Thoracic aorta (tissue), 2 donors: ENCODE results near the gene HDAC9. TPM values are rescaled to one million over a fixed set of nuclear protein-coding genes. Genes with fewer than 3 reads are reported as not detected.

Experiments
- ATAC-seq: fragments of 150-250 bp; one replicate; pipeline ENCODE4 v1.8.0; 2017; ENCODE audit warnings: low read depth; ENCODE audit not compliant: insufficient number of reproducible peaks, low FRiP score
- DNase-seq: peaks from one replicate; pipeline ENCODE4 v3.0.0-alpha.2; 2020; ENCODE audit warnings: low spot score
- H3K27ac ChIP-seq, 2 donors: fragments of 200-600 bp; sonication (generic); 1 replicate in 1 of 2; 2 replicates in 1 of 2; pipeline ENCODE4 v1.5.1; 2016; ENCODE audit warnings: mild to moderate bottlenecking in 2 of 2, moderate library complexity in 2 of 2
- H3K27me3 ChIP-seq: fragments of 200-600 bp; sonication (generic); replicated peaks from 2 replicates; pipeline ENCODE4 v1.6.0; 2016; ENCODE audit warnings: mild to moderate bottlenecking; ENCODE audit not compliant: insufficient read depth
- H3K36me3 ChIP-seq: fragments of 200-600 bp; sonication (generic); one replicate; pipeline ENCODE4 v1.5.1; 2016
- H3K4me1 ChIP-seq, 2 donors: fragments of 200-600 bp; sonication (generic); 1 replicate in 1 of 2; 2 replicates in 1 of 2; pipeline versions ENCODE4 v1.5.1 to v1.6.0; 2016; ENCODE audit warnings: low read depth in 2 of 2, mild to moderate bottlenecking in 1 of 2; ENCODE audit not compliant: control insufficient read depth in 1 of 2
- H3K4me3 ChIP-seq: fragments of 200-600 bp; sonication (generic); 2 replicates; pipeline ENCODE4 v1.5.1; 2016; ENCODE audit warnings: mild to moderate bottlenecking
- H3K9me3 ChIP-seq: fragments of 200-600 bp; sonication (generic); 2 replicates; pipeline ENCODE4 v1.5.1; 2016
- total RNA-seq, 2 donors: library from RNA; depleted of rRNA; stranded (reverse); fragments of >200 nt; gene quantifications; one replicate each; pipeline versions ENCODE4 v1.1.0 to v1.2.3, GENCODE V29; 2016
- TF ChIP-seq, protein P1 (sequence below): fragments of 200-600 bp; sonication (generic); IDR thresholded peaks from one replicate; pipeline ENCODE4 v1.5.1; 2019; ENCODE audit warnings: antibody characterized with exemption

HDAC9 gene
- total RNA-seq, 2 donors from 2014 or later: 64.1 to 81.6 TPM

DNA sequence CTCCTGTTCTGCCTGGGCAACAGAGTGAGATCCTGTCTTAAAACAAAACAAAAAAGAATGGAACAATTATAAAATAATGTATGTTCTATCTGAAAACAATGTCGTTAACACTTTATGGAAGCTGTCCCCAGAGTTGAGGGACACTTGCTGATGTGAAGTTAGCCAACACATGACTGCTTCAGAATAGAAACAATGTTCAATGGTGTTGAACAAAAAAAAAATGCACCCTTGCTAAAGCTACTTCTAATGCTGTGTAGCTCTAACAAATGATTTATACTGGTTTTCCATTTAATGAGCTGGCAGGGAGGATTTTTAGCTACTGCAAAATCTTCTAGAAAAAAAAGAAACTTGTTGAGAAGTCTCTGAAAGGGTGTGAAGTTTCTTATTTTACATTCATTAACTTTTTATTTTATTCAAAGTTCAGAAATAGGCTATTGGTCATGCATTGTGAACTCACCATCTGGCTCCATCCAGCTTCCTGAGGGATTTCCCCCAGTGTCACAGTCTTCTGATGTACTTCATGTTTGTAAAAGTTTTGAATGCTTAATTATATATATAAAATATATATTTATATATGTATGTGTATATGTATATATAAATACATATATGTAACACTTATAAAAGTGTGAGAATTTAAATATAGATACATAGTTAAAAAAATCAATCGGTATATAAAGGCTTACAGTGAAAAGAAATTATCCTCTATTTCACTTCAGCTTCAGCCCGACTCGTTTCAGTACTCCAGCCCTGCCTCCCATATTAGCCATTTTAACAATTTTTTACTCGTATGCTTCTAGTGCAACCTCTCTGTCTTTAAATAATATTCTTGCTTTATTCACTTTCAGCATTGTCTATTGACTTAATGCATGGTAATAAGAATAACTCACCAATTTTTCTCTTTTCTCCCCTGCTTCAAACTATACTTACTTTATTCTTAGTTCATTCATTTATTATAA lies 35.0 kb downstream of the HDAC9 start:
- Histone ChIP-seq H3K27ac (peak overlapping the region in 1 of 2 donors; percentile 62), H3K36me3 (no peaks in the 10 kb centered on the region), H3K4me3 (no peak overlapping the region), H3K4me1 (peaks cover 37 to 50% of the 10 kb centered on the region in 2 donors), H3K9me3 (no peaks in the 10 kb centered on the region), H3K27me3 (no peaks in the 10 kb centered on the region)
- no peak for DNase-seq
- TF ChIP-seq, protein P1, sequence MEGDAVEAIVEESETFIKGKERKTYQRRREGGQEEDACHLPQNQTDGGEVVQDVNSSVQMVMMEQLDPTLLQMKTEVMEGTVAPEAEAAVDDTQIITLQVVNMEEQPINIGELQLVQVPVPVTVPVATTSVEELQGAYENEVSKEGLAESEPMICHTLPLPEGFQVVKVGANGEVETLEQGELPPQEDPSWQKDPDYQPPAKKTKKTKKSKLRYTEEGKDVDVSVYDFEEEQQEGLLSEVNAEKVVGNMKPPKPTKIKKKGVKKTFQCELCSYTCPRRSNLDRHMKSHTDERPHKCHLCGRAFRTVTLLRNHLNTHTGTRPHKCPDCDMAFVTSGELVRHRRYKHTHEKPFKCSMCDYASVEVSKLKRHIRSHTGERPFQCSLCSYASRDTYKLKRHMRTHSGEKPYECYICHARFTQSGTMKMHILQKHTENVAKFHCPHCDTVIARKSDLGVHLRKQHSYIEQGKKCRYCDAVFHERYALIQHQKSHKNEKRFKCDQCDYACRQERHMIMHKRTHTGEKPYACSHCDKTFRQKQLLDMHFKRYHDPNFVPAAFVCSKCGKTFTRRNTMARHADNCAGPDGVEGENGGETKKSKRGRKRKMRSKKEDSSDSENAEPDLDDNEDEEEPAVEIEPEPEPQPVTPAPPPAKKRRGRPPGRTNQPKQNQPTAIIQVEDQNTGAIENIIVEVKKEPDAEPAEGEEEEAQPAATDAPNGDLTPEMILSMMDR: no peak
- no peak for ATAC-seq

DNA sequence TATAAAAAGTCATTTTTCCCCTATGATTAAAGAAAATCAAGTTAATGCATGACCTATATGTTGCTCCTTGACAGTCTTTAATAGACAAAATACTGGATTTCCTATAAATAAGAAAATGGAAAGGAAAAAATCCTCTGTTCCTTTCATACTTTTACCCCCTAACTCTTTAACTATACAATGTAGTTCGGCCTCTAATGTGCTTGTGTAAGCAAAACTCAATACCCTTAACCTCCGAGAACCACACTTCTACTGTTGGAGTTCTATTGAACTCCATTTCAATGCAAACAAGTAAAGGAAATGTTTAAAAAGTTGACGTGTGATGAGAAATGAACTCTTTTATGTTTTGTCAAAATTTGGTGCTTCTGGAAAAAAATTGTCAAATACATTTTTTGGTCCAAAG lies 36.0 kb downstream of the HDAC9 start:
- no peak for DNase-seq
- H3K4me3 ChIP-seq: no peak overlapping the region
- no peaks in the 10 kb centered on the region for H3K36me3 ChIP-seq
- peaks cover 32 to 40% of the 10 kb centered on the region in 2 donors for H3K4me1 ChIP-seq
- TF ChIP-seq, protein P1: no peak
- no peak overlapping the region for H3K27ac ChIP-seq
- no peaks in the 10 kb centered on the region for H3K9me3 ChIP-seq
- no peak for ATAC-seq
- no peaks in the 10 kb centered on the region for H3K27me3 ChIP-seq

DNA sequence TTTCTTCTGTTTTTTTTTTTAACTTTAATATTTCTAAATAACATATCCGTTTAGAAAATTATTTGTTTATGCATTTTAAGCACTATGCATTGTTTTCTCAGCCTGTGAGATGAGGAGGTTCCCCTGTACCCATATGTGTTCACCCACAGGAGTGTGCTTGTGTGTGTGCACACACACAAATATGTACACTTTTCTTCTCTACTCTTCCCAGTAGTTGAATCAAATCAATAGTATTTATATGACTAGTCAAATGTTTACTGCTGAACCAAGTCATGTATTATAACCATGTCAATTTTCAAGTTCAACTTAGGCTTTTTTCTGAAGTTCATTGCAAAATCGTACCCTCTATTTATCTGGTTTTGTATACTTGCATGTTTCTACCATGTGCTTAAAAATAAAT lies 37.3 kb downstream of the HDAC9 start:
- no peak for ATAC-seq
- Histone ChIP-seq H3K9me3 (no peaks in the 10 kb centered on the region), H3K4me3 (no peak overlapping the region), H3K27me3 (no peaks in the 10 kb centered on the region), H3K36me3 (no peaks in the 10 kb centered on the region), H3K4me1 (peaks cover 29 to 33% of the 10 kb centered on the region in 2 donors), H3K27ac (no peak overlapping the region)
- TF ChIP-seq, protein P1: no peak
- DNase-seq: no peak

DNA sequence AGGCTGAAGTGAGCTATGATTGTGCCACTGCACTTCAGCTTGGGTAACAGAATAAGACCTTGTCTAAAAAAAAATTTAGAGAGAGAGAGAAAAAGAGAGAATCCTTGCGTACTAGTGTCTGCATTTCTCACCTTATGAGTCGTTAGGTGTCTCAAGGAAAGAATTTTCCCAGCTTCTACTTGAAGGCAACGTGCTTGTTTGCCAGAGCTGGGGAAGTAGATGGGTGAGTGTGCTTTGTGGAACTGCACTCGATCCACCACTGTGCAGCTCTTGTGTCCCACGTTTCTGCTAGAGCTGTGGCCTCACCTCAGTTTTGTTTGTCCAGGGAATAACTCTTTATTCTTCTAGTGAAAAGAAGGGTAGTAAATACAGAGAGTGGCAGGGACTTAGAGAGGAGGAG lies 38.9 kb downstream of the HDAC9 start:
- Histone ChIP-seq H3K9me3 (no peaks in the 10 kb centered on the region), H3K27ac (no peak overlapping the region), H3K4me3 (no peak overlapping the region), H3K27me3 (no peaks in the 10 kb centered on the region), H3K4me1 (peaks cover 14 to 23% of the 10 kb centered on the region in 2 donors), H3K36me3 (no peaks in the 10 kb centered on the region)
- TF ChIP-seq, protein P1: no peak
- DNase-seq: no peak
- ATAC-seq: no peak

DNA sequence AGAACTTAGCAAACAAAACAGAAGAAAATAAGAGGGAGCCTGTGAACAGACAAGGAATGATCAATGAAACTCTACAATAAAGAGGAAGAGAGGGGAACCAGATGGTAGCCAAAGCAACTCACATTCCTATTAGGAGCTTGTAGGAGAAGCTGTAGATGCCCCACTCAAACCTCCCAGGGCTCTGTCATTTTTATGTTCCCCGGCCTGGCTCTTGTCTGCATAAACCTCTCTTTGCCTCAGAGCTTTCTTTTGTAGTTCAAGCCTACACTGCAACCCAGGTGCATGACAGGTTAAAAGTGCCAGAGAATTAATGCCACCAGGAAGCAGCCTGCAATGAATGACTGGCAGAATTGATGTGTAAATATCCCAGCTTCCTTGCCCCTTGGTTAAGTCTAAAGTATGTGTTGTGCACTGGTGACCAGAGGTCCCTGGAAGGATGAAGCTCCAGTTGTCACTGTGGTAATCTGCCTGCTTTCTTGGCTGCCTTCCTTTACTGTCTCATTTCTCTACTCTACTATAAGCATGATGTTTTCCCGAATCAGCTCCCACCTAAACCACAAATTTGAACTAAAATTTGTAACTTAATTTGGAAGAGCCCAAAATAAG lies 40.4 kb downstream of the HDAC9 start:
- no peak overlapping the region for H3K4me3 ChIP-seq
- no peaks in the 10 kb centered on the region for H3K27me3 ChIP-seq
- H3K4me1 ChIP-seq: peaks cover 10 to 24% of the 10 kb centered on the region in 2 donors
- no peaks in the 10 kb centered on the region for H3K36me3 ChIP-seq
- H3K9me3 ChIP-seq: no peaks in the 10 kb centered on the region
- no peak for ATAC-seq
- no peak overlapping the region for H3K27ac ChIP-seq
- no peak for DNase-seq
- TF ChIP-seq, protein P1: no peak
